Suppressor macrophage (primary cell): ENCODE data around the gene SLC38A10.

Experiments
- DNase-seq, 4 experiments: peaks; one replicate each; pipeline ENCODE4 v3.0.0-alpha.2; 2020 to 2022

SLC38A10 gene

GRCh38 chr17:81330884-81331245, 35.8 kb upstream of the SLC38A10 start:
- DNase-seq, result no peak

DNA sequence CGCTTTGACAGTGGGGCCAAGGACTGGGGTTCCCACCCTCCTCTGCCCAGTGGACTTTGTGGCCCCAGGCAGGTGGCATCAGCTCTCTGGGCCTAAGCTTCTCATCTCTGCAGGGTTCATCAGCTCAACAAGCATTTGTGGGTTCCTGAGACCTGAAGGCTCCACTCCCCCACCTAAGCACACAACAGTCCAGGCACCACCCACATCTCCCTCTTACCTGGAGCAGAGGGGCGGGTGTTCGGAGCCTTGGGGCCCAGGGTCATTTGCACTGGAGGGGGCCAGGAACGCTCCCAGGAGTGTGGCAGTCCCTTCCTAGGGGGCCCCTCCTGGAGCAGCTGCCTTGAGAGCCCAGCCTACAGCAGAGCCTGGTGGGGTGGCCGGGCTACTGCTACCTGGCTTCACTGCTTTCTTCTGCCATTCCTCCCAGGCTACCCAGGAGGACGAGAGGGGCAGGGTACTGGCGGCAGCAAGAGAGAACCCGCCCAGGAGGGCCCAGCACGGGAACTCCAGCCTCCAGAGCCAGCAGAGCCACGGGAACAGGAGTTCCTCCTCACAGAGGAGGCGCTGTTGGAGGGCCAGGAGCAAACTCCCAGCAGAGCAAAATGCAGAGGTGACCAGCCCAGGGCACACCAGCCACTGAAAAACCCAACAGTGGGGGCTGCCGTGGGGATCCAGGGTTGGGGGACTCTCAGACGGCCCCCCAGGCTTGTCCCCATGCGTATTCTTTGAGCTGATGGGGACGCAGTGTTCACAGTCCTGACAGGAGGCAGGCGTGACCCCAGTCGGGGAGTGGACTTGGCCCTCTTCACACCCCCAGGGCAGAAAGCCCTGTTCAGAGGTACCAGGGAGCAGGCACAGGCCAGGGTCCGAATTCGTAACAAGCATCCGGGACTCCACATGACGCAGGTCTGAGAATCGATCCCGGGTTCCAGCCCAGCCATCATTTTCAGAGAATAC, 35.1 kb upstream of the SLC38A10 start:
- DNase-seq, result peak; percentile 46 to 79 (median 66)

- DNase-seq, result peak; percentile 60 to 83 (median 74)
Observed at GRCh38 chr17:81328978-81329926, 34.1 kb upstream of the SLC38A10 start.

DNA sequence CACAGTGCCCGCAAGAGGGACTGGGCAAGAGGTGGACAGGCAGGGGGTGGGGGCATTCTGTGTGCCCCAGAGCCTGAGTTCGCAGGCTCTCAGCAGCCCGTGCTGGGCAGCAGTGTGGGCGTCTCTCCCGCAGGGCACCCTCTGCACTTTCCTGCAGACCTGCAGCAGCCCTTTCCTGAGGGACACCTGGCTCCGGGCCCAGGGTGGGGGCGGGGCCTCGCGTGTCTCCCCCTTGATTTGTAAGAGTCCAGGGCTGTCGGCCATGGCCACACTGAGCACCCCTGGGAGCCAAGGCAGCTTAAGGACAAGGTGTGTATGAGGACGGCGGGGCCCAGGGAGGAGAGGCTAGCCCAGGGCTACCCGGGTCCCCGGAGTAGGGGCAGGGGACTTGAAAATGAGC, 33.4 kb upstream of the SLC38A10 start:
- DNase-seq, result no peak

GRCh38 chr17:81325714-81326358, 30.7 kb upstream of the SLC38A10 start:
- no peak for DNase-seq

DNA sequence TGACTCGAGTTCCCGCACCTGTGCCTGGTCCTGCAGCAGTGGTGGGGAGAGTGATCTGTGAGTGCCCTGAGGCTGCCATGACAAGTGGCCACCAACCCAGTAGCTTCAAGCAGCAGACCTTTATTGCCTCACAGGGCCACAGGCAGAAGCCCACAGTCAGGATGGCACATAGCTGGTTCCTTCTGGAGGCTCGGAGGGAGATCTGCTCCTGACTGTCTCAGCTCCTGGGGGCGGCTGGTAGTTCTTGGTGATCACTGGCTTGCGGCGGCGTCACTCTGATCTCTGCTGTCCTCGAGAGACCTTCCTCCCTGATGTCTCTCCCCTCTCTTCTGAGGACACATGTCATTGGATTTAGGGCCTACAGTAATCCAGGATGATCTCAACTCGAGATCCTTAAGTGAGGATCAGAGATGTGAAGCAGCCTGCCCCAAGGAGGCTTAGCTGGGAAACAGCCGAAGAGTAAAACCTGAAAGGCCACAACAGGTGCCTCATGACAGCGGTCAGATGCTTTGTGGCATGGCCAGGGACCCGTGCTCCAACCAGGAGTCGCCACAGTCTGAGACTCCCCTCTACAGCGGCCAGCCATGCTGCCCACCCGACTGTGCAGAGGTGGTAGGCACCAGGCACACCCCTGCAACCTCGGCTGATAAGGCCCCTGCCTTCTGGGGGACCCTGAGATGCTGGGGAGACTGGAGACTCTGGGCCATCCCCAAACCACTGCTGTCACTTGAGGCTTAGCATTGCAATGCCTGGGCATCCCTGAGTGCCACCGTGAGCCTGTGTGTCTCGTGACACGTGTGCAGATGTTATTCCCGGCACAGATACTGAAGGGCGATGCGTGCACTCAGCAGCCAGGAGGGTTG, 30.0 kb upstream of the SLC38A10 start:
- DNase-seq, result peak; percentile 41 to 66 (median 64)

- DNase-seq, result no peak
Observed at GRCh38 chr17:81324177-81324850, 29.2 kb upstream of the SLC38A10 start.

- peak in 1 of 4 experiments; percentile 28 for DNase-seq
Observed at GRCh38 chr17:81323411-81323868, 28.3 kb upstream of the SLC38A10 start.

GRCh38 chr17:81323083-81323369, 27.9 kb upstream of the SLC38A10 start:
- DNase-seq, result no peak

DNA sequence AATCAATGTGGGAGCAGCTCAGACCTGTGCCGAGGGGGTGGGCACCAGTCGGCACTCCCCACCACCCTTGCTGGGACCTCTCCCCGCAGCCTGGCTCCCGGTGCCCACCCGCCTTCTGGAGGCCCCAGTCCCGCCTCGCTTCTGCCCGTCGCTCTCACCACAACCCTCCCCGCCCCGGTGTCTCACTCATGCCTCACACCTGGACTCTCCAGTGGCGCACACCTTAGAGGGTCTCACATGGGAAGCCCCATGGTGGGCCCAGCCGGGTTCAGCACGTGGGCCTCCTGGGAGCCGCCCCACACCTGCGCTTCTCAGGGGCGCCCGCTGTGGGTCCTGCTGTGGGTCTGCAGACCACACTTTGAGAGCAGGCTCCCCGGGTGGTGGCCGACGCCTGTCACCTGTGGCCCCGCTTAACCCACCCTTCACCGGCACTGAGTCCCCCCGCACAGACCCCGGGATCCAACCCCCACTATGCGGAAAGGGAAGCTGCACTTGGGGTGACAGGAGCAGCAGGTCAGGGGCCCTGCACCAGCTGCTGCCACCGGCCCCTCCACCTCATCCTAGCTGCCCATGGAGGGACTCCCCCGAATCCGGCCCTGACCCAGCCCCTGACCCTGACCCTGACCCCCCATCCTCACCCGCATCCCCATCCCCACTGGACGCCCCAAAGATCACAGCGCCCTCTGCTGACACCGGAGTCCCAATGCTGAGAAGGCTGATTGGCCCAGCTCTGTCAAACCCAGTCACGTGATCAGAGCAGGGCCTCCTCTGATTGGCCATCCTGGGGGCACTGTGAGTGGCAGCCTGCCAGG, 27.4 kb upstream of the SLC38A10 start:
- DNase-seq, result peak in 2 of 4 experiments; percentile 41 to 46

DNA sequence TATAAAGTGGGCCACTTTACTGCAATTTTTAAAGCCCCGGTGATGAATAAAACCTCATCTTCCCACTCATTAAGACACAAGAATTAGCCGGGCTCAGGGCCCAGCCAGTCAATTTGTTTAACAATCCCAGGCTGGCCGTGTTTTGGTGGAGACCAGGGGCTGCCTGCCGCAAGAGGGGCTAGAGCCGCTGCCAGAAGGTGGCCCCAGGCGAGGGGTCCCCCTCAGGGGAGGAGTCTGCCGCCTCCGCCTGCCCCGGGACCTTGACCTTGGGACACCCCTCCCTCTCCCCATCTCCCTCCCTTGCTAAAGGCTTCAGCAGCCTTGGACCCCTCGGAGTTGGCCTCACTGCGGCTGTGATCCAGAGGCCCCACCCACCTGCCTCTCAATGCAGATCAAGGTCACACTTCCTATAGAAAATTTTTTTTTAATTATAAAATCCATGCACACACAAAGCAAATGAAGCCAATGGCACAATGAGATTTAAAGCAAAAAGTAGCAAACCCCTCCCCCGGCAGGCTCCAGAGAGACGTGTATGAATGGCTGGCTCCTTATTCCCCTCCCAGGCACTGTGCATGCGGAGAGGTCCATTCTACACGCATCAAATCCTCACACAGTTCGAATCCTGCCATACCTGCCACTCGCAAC, 23.0 kb upstream of the SLC38A10 start:
- DNase-seq, result no peak

- DNase-seq, result no peak
Observed at GRCh38 chr17:81317530-81317821, 22.4 kb upstream of the SLC38A10 start.

DNA sequence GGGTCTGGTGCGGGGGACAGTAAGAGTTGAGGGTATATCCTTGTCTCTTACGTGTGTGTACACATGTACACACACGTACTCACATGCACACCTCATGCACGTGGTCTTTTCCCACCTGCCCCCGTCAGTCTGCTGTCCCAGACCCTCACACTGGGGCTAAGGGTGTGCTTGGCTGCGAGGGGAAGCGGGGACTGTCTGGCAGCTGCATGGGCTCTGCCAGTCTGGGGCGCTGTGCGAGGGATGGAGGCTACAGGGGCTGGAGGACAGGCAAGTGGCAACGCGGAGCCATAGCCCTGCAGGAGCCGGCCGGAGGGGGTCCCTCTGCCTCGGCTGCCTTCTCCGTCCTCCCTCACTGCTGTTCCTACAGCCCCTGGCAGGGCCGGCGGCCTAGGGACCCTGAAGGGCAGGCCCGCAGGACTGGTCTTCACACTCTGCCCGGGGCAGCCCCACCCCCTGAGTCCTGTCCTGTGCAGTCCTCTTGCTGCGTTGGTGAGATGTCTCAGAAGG, 20.8 kb upstream of the SLC38A10 start:
- no peak for DNase-seq

GRCh38 chr17:81315129-81315884, 20.2 kb upstream of the SLC38A10 start:
- DNase-seq, result no peak

- no peak for DNase-seq
Observed at GRCh38 chr17:81314398-81315081, 19.4 kb upstream of the SLC38A10 start.

DNA sequence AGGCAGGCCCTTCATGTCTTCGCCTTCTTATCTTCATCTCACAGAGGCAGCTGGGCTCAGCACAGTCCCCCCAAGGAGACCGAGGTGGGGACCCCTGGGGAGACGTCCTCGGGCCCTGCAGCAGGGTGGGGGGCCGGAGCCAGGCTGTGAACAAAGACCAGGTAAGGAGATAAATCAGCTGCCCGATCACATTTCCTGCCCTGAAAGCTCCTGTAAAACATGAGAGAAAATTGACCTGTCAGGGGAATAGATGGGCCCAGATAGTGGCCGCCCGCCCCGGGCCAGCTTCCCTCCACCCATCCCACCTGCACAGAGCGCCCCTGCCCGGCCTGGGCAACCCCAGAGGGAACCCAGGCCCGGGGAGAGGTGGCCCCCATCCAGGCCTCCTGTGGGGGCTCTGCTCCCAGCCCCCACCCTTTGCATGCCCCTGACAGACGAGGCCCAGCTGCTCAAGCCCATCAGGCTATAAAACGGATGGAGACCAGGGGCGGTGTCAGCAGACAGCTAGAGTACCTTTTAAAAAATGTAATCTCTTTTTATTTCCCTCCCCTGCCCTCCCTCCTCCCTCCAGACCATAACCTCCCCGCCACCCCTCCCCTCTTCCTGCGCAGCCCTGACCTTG, 18.8 kb upstream of the SLC38A10 start:
- DNase-seq, result no peak

DNA sequence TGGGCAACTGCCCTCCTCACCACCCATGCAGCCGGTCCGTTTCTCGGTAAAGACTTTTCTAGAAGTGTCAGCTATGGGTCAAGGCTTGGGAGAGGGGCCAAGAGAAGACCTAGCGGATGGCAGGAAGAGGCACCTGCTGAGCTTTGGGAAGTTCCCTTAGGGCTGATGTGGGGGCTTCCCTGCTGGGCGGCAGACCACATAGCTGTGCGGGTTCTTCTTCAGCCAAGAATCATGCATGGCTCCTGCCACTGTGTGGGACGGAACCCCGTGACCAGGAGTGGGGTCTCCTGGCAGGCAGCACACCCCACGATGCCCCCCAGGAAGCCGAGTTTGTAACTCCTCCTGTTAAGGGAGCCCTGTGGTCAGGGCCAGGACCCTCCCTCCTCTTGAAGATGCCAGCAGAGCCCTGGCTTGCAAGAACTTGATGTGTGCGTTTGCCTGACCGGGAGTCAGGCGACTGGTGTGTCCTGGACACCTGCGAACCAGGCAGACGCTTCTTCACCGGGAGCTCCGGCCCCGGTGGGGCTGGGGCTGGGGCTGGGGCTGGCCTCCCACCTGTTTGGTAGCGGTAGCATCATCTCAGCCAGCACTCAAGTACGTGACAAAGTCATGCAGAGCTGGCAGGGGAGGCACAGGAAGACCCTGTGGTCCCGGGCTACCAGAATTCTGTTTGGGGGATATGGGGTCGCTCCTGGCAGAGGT, 17.7 kb upstream of the SLC38A10 start:
- DNase-seq, result no peak
